ENCODE results near the gene TPSD1.
"Not testable (repeated sequence)": the region's sequence is repeated elsewhere in the genome, so short reads cannot be mapped to it uniquely, and the experiment has no call there.

TPSD1 gene

GRCh38 chr16:1241081-1241480 is 14.8 kb upstream of the TPSD1 start:
- not testable (repeated sequence) for H3K4me1 ChIP-seq (ENCODE audit: control insufficient read depth in 1 of 2, insufficient read depth in 2 of 2, low read length in 2 of 2); H3K27me3 ChIP-seq (ENCODE audit: control insufficient read depth in 1 of 2, insufficient read depth in 2 of 2, low read length in 2 of 2); H3K36me3 ChIP-seq (ENCODE audit: control insufficient read depth in 1 of 2, insufficient read depth in 2 of 2, low read length in 2 of 2); H3K9ac ChIP-seq (ENCODE audit: low read depth in 1 of 2, low read length in 2 of 2); H3K4me3 ChIP-seq (ENCODE audit: low read depth in 1 of 2, low read length in 2 of 2); H3K9me3 ChIP-seq (ENCODE audit: control insufficient read depth in 1 of 2, low read length in 2 of 2); H3K27ac ChIP-seq (ENCODE audit: low read depth, low read length)

GRCh38 chr16:1243363-1243762 is 12.5 kb upstream of the TPSD1 start:
- not testable (repeated sequence) for H3K4me3 ChIP-seq (ENCODE audit: low read depth in 1 of 2, low read length in 2 of 2)
- peaks cover 8 to 11% of the 10 kb centered on the region in 2 donors for H3K27me3 ChIP-seq (ENCODE audit: control insufficient read depth in 1 of 2, insufficient read depth in 2 of 2, low read length in 2 of 2)

GRCh38 chr16:1243907-1244850 is 11.7 kb upstream of the TPSD1 start:
- H3K27ac ChIP-seq (ENCODE audit: low read depth, low read length); H3K36me3 ChIP-seq (ENCODE audit: control insufficient read depth in 1 of 2, insufficient read depth in 2 of 2, low read length in 2 of 2); H3K4me1 ChIP-seq (ENCODE audit: control insufficient read depth in 1 of 2, insufficient read depth in 2 of 2, low read length in 2 of 2); H3K9me3 ChIP-seq (ENCODE audit: control insufficient read depth in 1 of 2, low read length in 2 of 2); H3K4me3 ChIP-seq (ENCODE audit: low read depth in 1 of 2, low read length in 2 of 2); H3K9ac ChIP-seq (ENCODE audit: low read depth in 1 of 2, low read length in 2 of 2): not testable (repeated sequence)
- peaks cover 8 to 11% of the 10 kb centered on the region in 2 donors for H3K27me3 ChIP-seq (ENCODE audit: control insufficient read depth in 1 of 2, insufficient read depth in 2 of 2, low read length in 2 of 2)

More at GRCh38 chr16:1243363-1243762, 12.5 kb upstream of the TPSD1 start:
- H3K4me1 ChIP-seq (ENCODE audit: control insufficient read depth in 1 of 2, insufficient read depth in 2 of 2, low read length in 2 of 2); H3K27ac ChIP-seq (ENCODE audit: low read depth, low read length); H3K36me3 ChIP-seq (ENCODE audit: control insufficient read depth in 1 of 2, insufficient read depth in 2 of 2, low read length in 2 of 2); H3K9ac ChIP-seq (ENCODE audit: low read depth in 1 of 2, low read length in 2 of 2); H3K9me3 ChIP-seq (ENCODE audit: control insufficient read depth in 1 of 2, low read length in 2 of 2): not testable (repeated sequence)

- H3K36me3 ChIP-seq (ENCODE audit: control insufficient read depth in 1 of 2, insufficient read depth in 2 of 2, low read length in 2 of 2): no peaks in the 10 kb centered on the region
- H3K4me1 ChIP-seq (ENCODE audit: control insufficient read depth in 1 of 2, insufficient read depth in 2 of 2, low read length in 2 of 2): no peaks in the 10 kb centered on the region
- H3K27me3 ChIP-seq (ENCODE audit: control insufficient read depth in 1 of 2, insufficient read depth in 2 of 2, low read length in 2 of 2): peaks cover 8 to 11% of the 10 kb centered on the region in 2 donors
- no peaks in the 10 kb centered on the region for H3K9me3 ChIP-seq (ENCODE audit: control insufficient read depth in 1 of 2, low read length in 2 of 2)
- no peak overlapping the region for H3K27ac ChIP-seq (ENCODE audit: low read depth, low read length)
- H3K9ac ChIP-seq (ENCODE audit: low read depth in 1 of 2, low read length in 2 of 2): no peak overlapping the region
- no peak overlapping the region for H3K4me3 ChIP-seq (ENCODE audit: low read depth in 1 of 2, low read length in 2 of 2)
These were observed 11.0 kb upstream of the TPSD1 start for GRCh38 chr16:1244881-1245280.

GRCh38 chr16:1245452-1246020 is 10.3 kb upstream of the TPSD1 start:
- no peaks in the 10 kb centered on the region for H3K9me3 ChIP-seq (ENCODE audit: control insufficient read depth in 1 of 2, low read length in 2 of 2)
- H3K4me3 ChIP-seq (ENCODE audit: low read depth in 1 of 2, low read length in 2 of 2): no peak overlapping the region
- no peak overlapping the region for H3K27ac ChIP-seq (ENCODE audit: low read depth, low read length)
- no peak overlapping the region for H3K9ac ChIP-seq (ENCODE audit: low read depth in 1 of 2, low read length in 2 of 2)
- H3K36me3 ChIP-seq (ENCODE audit: control insufficient read depth in 1 of 2, insufficient read depth in 2 of 2, low read length in 2 of 2): no peaks in the 10 kb centered on the region
- H3K4me1 ChIP-seq (ENCODE audit: control insufficient read depth in 1 of 2, insufficient read depth in 2 of 2, low read length in 2 of 2): no peaks in the 10 kb centered on the region
- H3K27me3 ChIP-seq (ENCODE audit: control insufficient read depth in 1 of 2, insufficient read depth in 2 of 2, low read length in 2 of 2): peaks cover 8 to 11% of the 10 kb centered on the region in 2 donors

GRCh38 chr16:1247903-1248537 is 7.8 kb upstream of the TPSD1 start:
- not testable (repeated sequence) for H3K4me1 ChIP-seq (ENCODE audit: control insufficient read depth in 1 of 2, insufficient read depth in 2 of 2, low read length in 2 of 2); H3K9ac ChIP-seq (ENCODE audit: low read depth in 1 of 2, low read length in 2 of 2); H3K27ac ChIP-seq (ENCODE audit: low read depth, low read length); H3K36me3 ChIP-seq (ENCODE audit: control insufficient read depth in 1 of 2, insufficient read depth in 2 of 2, low read length in 2 of 2); H3K9me3 ChIP-seq (ENCODE audit: control insufficient read depth in 1 of 2, low read length in 2 of 2); H3K4me3 ChIP-seq (ENCODE audit: low read depth in 1 of 2, low read length in 2 of 2)
- H3K27me3 ChIP-seq (ENCODE audit: control insufficient read depth in 1 of 2, insufficient read depth in 2 of 2, low read length in 2 of 2): peaks cover 8 to 11% of the 10 kb centered on the region in 2 donors

GRCh38 chr16:1249031-1249755 is 6.7 kb upstream of the TPSD1 start:
- H3K4me1 ChIP-seq (ENCODE audit: control insufficient read depth in 1 of 2, insufficient read depth in 2 of 2, low read length in 2 of 2); H3K9me3 ChIP-seq (ENCODE audit: control insufficient read depth in 1 of 2, low read length in 2 of 2); H3K9ac ChIP-seq (ENCODE audit: low read depth in 1 of 2, low read length in 2 of 2); H3K27ac ChIP-seq (ENCODE audit: low read depth, low read length); H3K36me3 ChIP-seq (ENCODE audit: control insufficient read depth in 1 of 2, insufficient read depth in 2 of 2, low read length in 2 of 2); H3K4me3 ChIP-seq (ENCODE audit: low read depth in 1 of 2, low read length in 2 of 2): not testable (repeated sequence)
- H3K27me3 ChIP-seq (ENCODE audit: control insufficient read depth in 1 of 2, insufficient read depth in 2 of 2, low read length in 2 of 2): peaks cover 8 to 11% of the 10 kb centered on the region in 2 donors

- H3K9me3 ChIP-seq (ENCODE audit: control insufficient read depth in 1 of 2, low read length in 2 of 2); H3K9ac ChIP-seq (ENCODE audit: low read depth in 1 of 2, low read length in 2 of 2); H3K4me1 ChIP-seq (ENCODE audit: control insufficient read depth in 1 of 2, insufficient read depth in 2 of 2, low read length in 2 of 2); H3K27me3 ChIP-seq (ENCODE audit: control insufficient read depth in 1 of 2, insufficient read depth in 2 of 2, low read length in 2 of 2); H3K27ac ChIP-seq (ENCODE audit: low read depth, low read length); H3K36me3 ChIP-seq (ENCODE audit: control insufficient read depth in 1 of 2, insufficient read depth in 2 of 2, low read length in 2 of 2); H3K4me3 ChIP-seq (ENCODE audit: low read depth in 1 of 2, low read length in 2 of 2): not testable (repeated sequence)
These were observed 2.0 kb upstream of the TPSD1 start for GRCh38 chr16:1253701-1254364.

GRCh38 chr16:1254821-1255220 is 1.0 kb upstream of the TPSD1 start:
- H3K9me3 ChIP-seq (ENCODE audit: control insufficient read depth in 1 of 2, low read length in 2 of 2); H3K4me3 ChIP-seq (ENCODE audit: low read depth in 1 of 2, low read length in 2 of 2); H3K27ac ChIP-seq (ENCODE audit: low read depth, low read length); H3K4me1 ChIP-seq (ENCODE audit: control insufficient read depth in 1 of 2, insufficient read depth in 2 of 2, low read length in 2 of 2); H3K36me3 ChIP-seq (ENCODE audit: control insufficient read depth in 1 of 2, insufficient read depth in 2 of 2, low read length in 2 of 2); H3K9ac ChIP-seq (ENCODE audit: low read depth in 1 of 2, low read length in 2 of 2): not testable (repeated sequence)
- H3K27me3 ChIP-seq (ENCODE audit: control insufficient read depth in 1 of 2, insufficient read depth in 2 of 2, low read length in 2 of 2): peaks cover 11% of the 10 kb centered on the region in 2 donors
